Measurements from ENCODE around the gene RFX8. TPM values are rescaled to one million over a fixed set of nuclear protein-coding genes. Genes with fewer than 3 reads are reported as not detected.
"Not testable (repeated sequence)": the region's sequence is repeated elsewhere in the genome, so short reads cannot be mapped to it uniquely, and the experiment has no call there.

RFX8 gene
- total RNA-seq, 1 experiment from 2014 or later, result not detected

- H3K27me3 ChIP-seq (replicated peaks; ENCODE audit: control insufficient read depth, insufficient read depth, low read length), result no peaks in the 10 kb centered on the region
- POLR2A ChIA-PET, result no interaction called here
- DNase-seq, result no peak
- H3K27ac Mint-ChIP-seq (ENCODE audit: unreplicated experiment), result no peak overlapping the region
- no peaks in the 10 kb centered on the region for H3K4me1 ChIP-seq
- CTCF ChIA-PET, result no interaction called here
- H3K4me1 Mint-ChIP-seq (ENCODE audit: low read depth, unreplicated experiment), result peaks cover 6% of the 10 kb centered on the region
- H3K27me3 Mint-ChIP-seq (ENCODE audit: insufficient read depth, unreplicated experiment), result no peaks in the 10 kb centered on the region
- no peak for TF ChIP-seq CTCF (IDR thresholded peaks at IDR 0.05; ENCODE audit: insufficient read depth in 1 of 2, low read depth in 1 of 2, low read length in 1 of 2, severe bottlenecking in 1 of 2, unreplicated experiment in 1 of 2)
- no peak overlapping the region for H3K4me3 Mint-ChIP-seq (ENCODE audit: unreplicated experiment)
- H3K9me3 ChIP-seq, result no peaks in the 10 kb centered on the region
- no TSS peak for BruUV-seq (replicated peaks)
- H3K36me3 Mint-ChIP-seq (ENCODE audit: insufficient read depth, unreplicated experiment), result no peaks in the 10 kb centered on the region
- no peak overlapping the region for H3K4me3 ChIP-seq (ENCODE audit: low read depth, low read length)
- intact Hi-C loops (cut with micrococcal nuclease; ENCODE audit: unreplicated experiment), result no loop called here
- H3K36me3 ChIP-seq (ENCODE audit: control insufficient read depth, insufficient read depth, low read length), result no peaks in the 10 kb centered on the region
- no peaks in the 10 kb centered on the region for H3K9me3 Mint-ChIP-seq (ENCODE audit: unreplicated experiment)
Measured at GRCh38 chr2:101463421-101463820, 11.5 kb downstream of the RFX8 start.

GRCh38 chr2:101461381-101461780 is 13.5 kb downstream of the RFX8 start:
- H3K27ac Mint-ChIP-seq (ENCODE audit: unreplicated experiment), result no peak overlapping the region
- H3K4me1 ChIP-seq, result no peaks in the 10 kb centered on the region
- no peaks in the 10 kb centered on the region for H3K9me3 Mint-ChIP-seq (ENCODE audit: unreplicated experiment)
- DNase-seq, result no peak
- no TSS peak for BruUV-seq (replicated peaks)
- no peak overlapping the region for H3K4me3 Mint-ChIP-seq (ENCODE audit: unreplicated experiment)
- peaks cover 6% of the 10 kb centered on the region for H3K4me1 Mint-ChIP-seq (ENCODE audit: low read depth, unreplicated experiment)
- CTCF ChIA-PET, result no interaction called here
- no peaks in the 10 kb centered on the region for H3K9me3 ChIP-seq
- no peaks in the 10 kb centered on the region for H3K36me3 ChIP-seq (ENCODE audit: control insufficient read depth, insufficient read depth, low read length)
- no peak overlapping the region for H3K4me3 ChIP-seq (ENCODE audit: low read depth, low read length)
- no peak for TF ChIP-seq CTCF (IDR thresholded peaks at IDR 0.05; ENCODE audit: insufficient read depth in 1 of 2, low read depth in 1 of 2, low read length in 1 of 2, severe bottlenecking in 1 of 2, unreplicated experiment in 1 of 2)
- H3K27me3 Mint-ChIP-seq (ENCODE audit: insufficient read depth, unreplicated experiment), result no peaks in the 10 kb centered on the region
- intact Hi-C loops (cut with micrococcal nuclease; ENCODE audit: unreplicated experiment), result no loop called here
- H3K36me3 Mint-ChIP-seq (ENCODE audit: insufficient read depth, unreplicated experiment), result no peaks in the 10 kb centered on the region
- no peaks in the 10 kb centered on the region for H3K27me3 ChIP-seq (replicated peaks; ENCODE audit: control insufficient read depth, insufficient read depth, low read length)
- POLR2A ChIA-PET, result no interaction called here

- H3K4me1 ChIP-seq; H3K4me3 ChIP-seq (ENCODE audit: low read depth, low read length); H3K27me3 ChIP-seq (replicated peaks; ENCODE audit: control insufficient read depth, insufficient read depth, low read length); CTCF ChIA-PET; DNase-seq; H3K9me3 ChIP-seq; H3K27ac Mint-ChIP-seq (ENCODE audit: unreplicated experiment); H3K27me3 Mint-ChIP-seq (ENCODE audit: insufficient read depth, unreplicated experiment); H3K36me3 ChIP-seq (ENCODE audit: control insufficient read depth, insufficient read depth, low read length); POLR2A ChIA-PET; H3K36me3 Mint-ChIP-seq (ENCODE audit: insufficient read depth, unreplicated experiment); H3K4me1 Mint-ChIP-seq (ENCODE audit: low read depth, unreplicated experiment); H3K4me3 Mint-ChIP-seq (ENCODE audit: unreplicated experiment); BruUV-seq (replicated peaks); intact Hi-C loops (cut with micrococcal nuclease; ENCODE audit: unreplicated experiment): not testable (repeated sequence)
- peaks cover 17% of the 10 kb centered on the region for H3K9me3 Mint-ChIP-seq (ENCODE audit: unreplicated experiment)
Measured at GRCh38 chr2:101454408-101454807, 20.5 kb downstream of the RFX8 start.

GRCh38 chr2:101450965-101451364 is 23.9 kb downstream of the RFX8 start:
- Mint-ChIP-seq H3K4me1 (ENCODE audit: low read depth, unreplicated experiment) (no peaks in the 10 kb centered on the region), H3K4me3 (ENCODE audit: unreplicated experiment) (no peak overlapping the region), H3K9me3 (ENCODE audit: unreplicated experiment) (peaks cover 25% of the 10 kb centered on the region), H3K36me3 (ENCODE audit: insufficient read depth, unreplicated experiment) (no peaks in the 10 kb centered on the region), H3K27ac (ENCODE audit: unreplicated experiment) (no peak overlapping the region), H3K27me3 (ENCODE audit: insufficient read depth, unreplicated experiment) (no peaks in the 10 kb centered on the region)
- H3K9me3 ChIP-seq, result no peaks in the 10 kb centered on the region
- no peak for TF ChIP-seq CTCF (IDR thresholded peaks at IDR 0.05; ENCODE audit: insufficient read depth in 1 of 2, low read depth in 1 of 2, low read length in 1 of 2, severe bottlenecking in 1 of 2, unreplicated experiment in 1 of 2)
- peaks cover 7% of the 10 kb centered on the region; the same call in 1 of the 2 replicates for H3K4me1 ChIP-seq
- CTCF ChIA-PET, result interaction anchor here (1.6 kb wide), 1 partner anchor 109 kb away, joined by 3 read pairs; no protein-coding TSS in a partner anchor
- POLR2A ChIA-PET, result no interaction called here
- no peak overlapping the region for H3K4me3 ChIP-seq (ENCODE audit: low read depth, low read length)
- H3K27me3 ChIP-seq (replicated peaks; ENCODE audit: control insufficient read depth, insufficient read depth, low read length), result no peaks in the 10 kb centered on the region
- no peaks in the 10 kb centered on the region for H3K36me3 ChIP-seq (ENCODE audit: control insufficient read depth, insufficient read depth, low read length)
- intact Hi-C loops (cut with micrococcal nuclease; ENCODE audit: unreplicated experiment), result no loop called here
- no peak for DNase-seq
- no TSS peak for BruUV-seq (replicated peaks)
